Caco-2 (cell line): ENCODE data around the gene HDC. TPM values are rescaled to one million over a fixed set of nuclear protein-coding genes. Genes with fewer than 3 reads are reported as not detected.

ENCODE experiments used
- BruUV-seq: library from RNA; stranded (reverse); fragments of 400-500 nt; replicated peaks from 2 replicates; lab custom pipeline; 2021; lab: Mats Ljungman, UMichigan
- CTCF ChIA-PET: fragments of 300-600 bp; sonication (Branson Sonifier 250); formaldehyde crosslinking; loops from one replicate; lab custom pipeline; 2022; ENCODE audit warnings: antibody characterized with exemption; lab: Charles Lee
- POLR2A ChIA-PET: fragments of 300-600 bp; sonication (Branson Sonifier 250); formaldehyde crosslinking; loops from one replicate; lab custom pipeline; 2022; ENCODE audit warnings: antibody characterized with exemption; lab: Charles Lee
- DNase-seq, 2 experiments: peaks; one replicate each; pipeline versions ENCODE4 v3.0.0 to v3.0.0-alpha.2; 2020 to 2022
- H3K27me3 ChIP-seq: replicated peaks from 2 replicates; pipeline ENCODE4 v1.6.0; 2011; ENCODE audit warnings: low read length; ENCODE audit not compliant: control insufficient read depth, insufficient read depth
- H3K36me3 ChIP-seq: 2 replicates; pipeline ENCODE4 v1.5.1; 2011; ENCODE audit warnings: low read length; ENCODE audit not compliant: control insufficient read depth, insufficient read depth
- H3K4me1 ChIP-seq: fragments of 250-450 bp; sonication (Bioruptor Pico); 2 replicates; pipeline ENCODE4 v1.5.1; 2020; ENCODE audit warnings: mild to moderate bottlenecking
- H3K4me3 ChIP-seq: 2 replicates; pipeline ENCODE4 v1.5.1; 2011; ENCODE audit warnings: low read depth, mild to moderate bottlenecking, control low read depth, low read length
- H3K9me3 ChIP-seq: fragments of 250-450 bp; sonication (Bioruptor Pico); 2 replicates; pipeline ENCODE4 v1.5.1; 2020; ENCODE audit warnings: mild to moderate bottlenecking, moderate library complexity
- H3K27ac Mint-ChIP-seq: one replicate; pipeline ENCODE4 v1.8.0; 2022; ENCODE audit warnings: mixed read lengths; ENCODE audit not compliant: unreplicated experiment
- H3K27me3 Mint-ChIP-seq: one replicate; pipeline ENCODE4 v1.8.0; 2022; ENCODE audit warnings: mixed read lengths; ENCODE audit not compliant: insufficient read depth, unreplicated experiment
- H3K36me3 Mint-ChIP-seq: one replicate; pipeline ENCODE4 v1.8.0; 2022; ENCODE audit warnings: mild to moderate bottlenecking, mixed read lengths; ENCODE audit not compliant: insufficient read depth, unreplicated experiment
- H3K4me1 Mint-ChIP-seq: one replicate; pipeline ENCODE4 v1.8.0; 2022; ENCODE audit warnings: low read depth, mixed read lengths; ENCODE audit not compliant: unreplicated experiment
- H3K4me3 Mint-ChIP-seq: one replicate; pipeline ENCODE4 v1.8.0; 2022; ENCODE audit warnings: mild to moderate bottlenecking, moderate library complexity, mixed read lengths; ENCODE audit not compliant: unreplicated experiment
- H3K9me3 Mint-ChIP-seq: one replicate; pipeline ENCODE4 v1.8.0; 2022; ENCODE audit warnings: mixed read lengths; ENCODE audit not compliant: unreplicated experiment
- intact Hi-C: fragments of 100-400 bp; cut with micrococcal nuclease; formaldehyde crosslinking; loops from one replicate; pipeline ENCODE4 v1.10.0; 2022; ENCODE audit not compliant: unreplicated experiment
- total RNA-seq: library from RNA; stranded (reverse); gene quantifications from 2 replicates; pipeline ENCODE4 v1.2.3, GENCODE V29; 2022
- TF ChIP-seq, protein P1 (sequence below), 2 experiments: fragments of 200-600 bp in 1 of 2; IDR thresholded peaks; 1 replicate in 1 of 2; 2 replicates in 1 of 2; pipeline versions ENCODE4 v1.5.1 to v1.8.0; 2011 to 2022; ENCODE audit warnings: antibody characterized with exemption in 1 of 2, control low read depth in 1 of 2, inconsistent platforms in 1 of 2, low read depth in 1 of 2, low read length in 1 of 2, mild to moderate bottlenecking in 1 of 2, moderate library complexity in 1 of 2; ENCODE audit not compliant: insufficient read depth in 1 of 2, severe bottlenecking in 1 of 2, unreplicated experiment in 1 of 2

HDC gene
- total RNA-seq, 1 experiment from 2014 or later: not detected

DNA sequence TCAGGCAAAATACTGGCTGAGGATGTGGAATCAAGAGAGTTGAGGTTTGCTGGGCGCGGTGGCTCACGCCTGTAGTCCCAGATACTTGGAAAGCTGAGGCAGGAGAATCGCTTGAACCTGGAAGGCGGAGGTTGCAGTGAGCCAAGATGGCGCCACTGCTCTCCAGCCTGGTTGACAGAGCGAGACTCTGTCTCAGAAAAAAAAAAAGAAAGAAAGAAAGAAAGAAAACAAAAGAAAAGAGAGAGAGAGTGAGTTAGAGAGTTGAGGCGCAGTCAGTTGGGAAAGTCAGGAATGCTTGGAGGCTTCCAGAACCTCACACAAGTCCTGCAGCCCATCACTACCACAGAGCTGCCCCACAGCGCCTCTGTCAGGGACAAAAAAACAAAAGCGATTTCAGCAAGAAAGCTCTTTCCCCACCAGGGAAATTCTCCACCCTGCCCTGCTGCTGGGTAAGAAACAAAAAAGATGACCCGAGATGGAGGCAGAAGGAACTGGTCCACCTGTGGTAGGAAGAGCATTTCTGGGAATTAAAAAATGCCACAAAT, 13.8 kb downstream of the HDC start:
- intact Hi-C loops: no loop called here
- BruUV-seq: no TSS peak
- H3K27me3 Mint-ChIP-seq: no peaks in the 10 kb centered on the region
- CTCF ChIA-PET: no interaction called here
- POLR2A ChIA-PET: no interaction called here
- no peaks in the 10 kb centered on the region for H3K36me3 Mint-ChIP-seq
- H3K9me3 Mint-ChIP-seq: no peaks in the 10 kb centered on the region
- Histone ChIP-seq H3K36me3 (no peaks in the 10 kb centered on the region), H3K27me3 (no peaks in the 10 kb centered on the region), H3K4me1 (peaks cover 3% of the 10 kb centered on the region; the same call in 1 of the 2 replicates), H3K4me3 (no peak overlapping the region), H3K9me3 (no peaks in the 10 kb centered on the region)
- TF ChIP-seq, protein P1, sequence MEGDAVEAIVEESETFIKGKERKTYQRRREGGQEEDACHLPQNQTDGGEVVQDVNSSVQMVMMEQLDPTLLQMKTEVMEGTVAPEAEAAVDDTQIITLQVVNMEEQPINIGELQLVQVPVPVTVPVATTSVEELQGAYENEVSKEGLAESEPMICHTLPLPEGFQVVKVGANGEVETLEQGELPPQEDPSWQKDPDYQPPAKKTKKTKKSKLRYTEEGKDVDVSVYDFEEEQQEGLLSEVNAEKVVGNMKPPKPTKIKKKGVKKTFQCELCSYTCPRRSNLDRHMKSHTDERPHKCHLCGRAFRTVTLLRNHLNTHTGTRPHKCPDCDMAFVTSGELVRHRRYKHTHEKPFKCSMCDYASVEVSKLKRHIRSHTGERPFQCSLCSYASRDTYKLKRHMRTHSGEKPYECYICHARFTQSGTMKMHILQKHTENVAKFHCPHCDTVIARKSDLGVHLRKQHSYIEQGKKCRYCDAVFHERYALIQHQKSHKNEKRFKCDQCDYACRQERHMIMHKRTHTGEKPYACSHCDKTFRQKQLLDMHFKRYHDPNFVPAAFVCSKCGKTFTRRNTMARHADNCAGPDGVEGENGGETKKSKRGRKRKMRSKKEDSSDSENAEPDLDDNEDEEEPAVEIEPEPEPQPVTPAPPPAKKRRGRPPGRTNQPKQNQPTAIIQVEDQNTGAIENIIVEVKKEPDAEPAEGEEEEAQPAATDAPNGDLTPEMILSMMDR (IDR thresholded peaks at IDR 0.05; ENCODE audit: insufficient read depth in 1 of 2, low read depth in 1 of 2, low read length in 1 of 2, severe bottlenecking in 1 of 2, unreplicated experiment in 1 of 2): no peak
- H3K4me1 Mint-ChIP-seq: peaks cover 4% of the 10 kb centered on the region
- no peak for DNase-seq
- no peak overlapping the region for H3K4me3 Mint-ChIP-seq
- H3K27ac Mint-ChIP-seq: no peak overlapping the region

DNA sequence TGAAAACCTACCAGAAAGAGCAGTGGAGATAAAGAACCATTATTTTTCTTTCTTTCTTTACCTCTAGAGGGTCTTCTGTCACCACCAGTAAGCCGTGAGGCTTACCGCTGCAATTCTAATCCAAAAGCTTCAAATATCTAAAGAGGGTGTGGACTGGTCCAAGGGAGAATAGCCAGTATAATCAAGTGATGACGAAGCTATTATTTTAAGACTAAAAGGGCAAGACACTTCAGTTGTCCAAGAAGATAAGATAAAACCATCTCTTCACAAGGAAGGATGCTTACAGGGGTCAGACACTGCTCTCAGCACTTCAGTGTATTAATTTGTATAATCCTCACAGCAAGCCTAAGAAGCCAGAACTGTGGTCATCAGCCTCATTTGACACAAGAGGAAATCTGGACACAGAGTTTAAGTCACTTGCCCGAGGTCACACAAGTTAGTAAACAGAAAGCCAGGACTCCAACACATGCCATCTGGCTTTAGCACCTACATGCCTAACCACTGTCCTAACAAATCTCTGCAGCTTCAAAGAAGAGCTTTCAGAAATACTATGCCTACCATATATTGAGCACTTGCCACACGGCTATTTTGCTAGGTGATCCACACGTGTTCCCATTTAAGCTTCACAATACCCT, 14.6 kb downstream of the HDC start:
- no peaks in the 10 kb centered on the region for H3K4me1 ChIP-seq
- CTCF ChIA-PET: no interaction called here
- POLR2A ChIA-PET: no interaction called here
- no peaks in the 10 kb centered on the region for H3K27me3 Mint-ChIP-seq
- H3K27me3 ChIP-seq: no peaks in the 10 kb centered on the region
- BruUV-seq: no TSS peak
- no peaks in the 10 kb centered on the region for H3K9me3 ChIP-seq
- TF ChIP-seq, protein P1 (IDR thresholded peaks at IDR 0.05; ENCODE audit: insufficient read depth in 1 of 2, low read depth in 1 of 2, low read length in 1 of 2, severe bottlenecking in 1 of 2, unreplicated experiment in 1 of 2): no peak
- intact Hi-C loops: no loop called here
- H3K4me1 Mint-ChIP-seq: peaks cover 4% of the 10 kb centered on the region
- no peak overlapping the region for H3K4me3 Mint-ChIP-seq
- H3K27ac Mint-ChIP-seq: no peak overlapping the region
- H3K4me3 ChIP-seq: no peak overlapping the region
- no peaks in the 10 kb centered on the region for H3K36me3 Mint-ChIP-seq
- H3K36me3 ChIP-seq: no peaks in the 10 kb centered on the region
- H3K9me3 Mint-ChIP-seq: no peaks in the 10 kb centered on the region
- DNase-seq: no peak

DNA sequence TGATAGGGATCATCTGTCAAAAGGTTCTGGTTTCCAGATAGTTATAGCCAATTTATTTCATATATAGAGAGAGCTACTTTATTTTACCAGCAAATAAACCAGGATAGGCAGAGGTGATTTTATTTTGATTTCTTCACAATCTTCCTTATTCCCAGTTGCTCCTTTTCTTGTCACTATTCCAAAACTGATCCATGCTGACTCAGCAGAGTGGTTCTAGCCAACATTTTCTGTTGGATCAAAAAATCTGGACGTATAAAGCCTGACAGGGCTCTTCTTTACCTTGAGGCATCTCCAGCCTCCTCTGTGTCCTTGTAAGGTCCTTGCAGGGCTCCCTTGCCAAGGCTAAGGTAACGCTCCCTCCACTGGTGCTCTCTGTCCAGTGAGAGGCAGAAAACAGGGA, 15.8 kb downstream of the HDC start:
- H3K9me3 ChIP-seq: no peaks in the 10 kb centered on the region
- H3K9me3 Mint-ChIP-seq: no peaks in the 10 kb centered on the region
- POLR2A ChIA-PET: no interaction called here
- peaks cover 4% of the 10 kb centered on the region for H3K4me1 Mint-ChIP-seq
- H3K36me3 ChIP-seq: no peaks in the 10 kb centered on the region
- TF ChIP-seq, protein P1 (IDR thresholded peaks at IDR 0.05; ENCODE audit: insufficient read depth in 1 of 2, low read depth in 1 of 2, low read length in 1 of 2, severe bottlenecking in 1 of 2, unreplicated experiment in 1 of 2): no peak
- no peaks in the 10 kb centered on the region for H3K36me3 Mint-ChIP-seq
- no peak overlapping the region for H3K27ac Mint-ChIP-seq
- CTCF ChIA-PET: no interaction called here
- no peaks in the 10 kb centered on the region for H3K27me3 Mint-ChIP-seq
- no peaks in the 10 kb centered on the region for H3K4me1 ChIP-seq
- H3K4me3 Mint-ChIP-seq: no peak overlapping the region
- H3K4me3 ChIP-seq: no peak overlapping the region
- intact Hi-C loops: no loop called here
- no peaks in the 10 kb centered on the region for H3K27me3 ChIP-seq
- no TSS peak for BruUV-seq
- DNase-seq: no peak
